ENCODE data around the gene AFG3L2. TPM values are rescaled to one million over a fixed set of nuclear protein-coding genes. Genes with fewer than 3 reads are reported as not detected.

The AFG3L2 gene
- total and polyA plus RNA-seq, 9 of the 15 experiments (the other 6 are each of a cell fraction or from before 2014, with no cell fraction given) = 24.1 to 109 (median 84.0) TPM

DNA sequence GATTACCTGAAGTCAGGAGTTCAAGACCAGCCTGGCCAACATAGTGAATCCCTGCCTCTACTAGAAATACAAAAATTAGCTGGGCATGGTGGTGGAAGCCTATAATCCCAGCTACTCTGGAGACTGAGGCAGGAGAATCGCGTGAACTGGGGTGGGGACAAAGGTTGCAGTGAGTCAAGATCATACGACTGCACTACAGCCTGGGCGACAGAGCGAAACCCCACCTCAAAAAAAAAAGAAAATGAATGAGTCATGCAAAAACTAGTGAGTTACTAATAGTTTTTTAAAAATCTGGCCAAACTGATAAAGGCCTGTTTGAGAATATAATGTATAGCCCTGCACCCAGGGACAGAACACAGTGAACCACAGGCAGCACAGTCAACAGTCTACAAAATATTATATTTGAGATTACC is 17.5 kb downstream of the AFG3L2 start (continued):
- TF ChIP-seq, protein P1, sequence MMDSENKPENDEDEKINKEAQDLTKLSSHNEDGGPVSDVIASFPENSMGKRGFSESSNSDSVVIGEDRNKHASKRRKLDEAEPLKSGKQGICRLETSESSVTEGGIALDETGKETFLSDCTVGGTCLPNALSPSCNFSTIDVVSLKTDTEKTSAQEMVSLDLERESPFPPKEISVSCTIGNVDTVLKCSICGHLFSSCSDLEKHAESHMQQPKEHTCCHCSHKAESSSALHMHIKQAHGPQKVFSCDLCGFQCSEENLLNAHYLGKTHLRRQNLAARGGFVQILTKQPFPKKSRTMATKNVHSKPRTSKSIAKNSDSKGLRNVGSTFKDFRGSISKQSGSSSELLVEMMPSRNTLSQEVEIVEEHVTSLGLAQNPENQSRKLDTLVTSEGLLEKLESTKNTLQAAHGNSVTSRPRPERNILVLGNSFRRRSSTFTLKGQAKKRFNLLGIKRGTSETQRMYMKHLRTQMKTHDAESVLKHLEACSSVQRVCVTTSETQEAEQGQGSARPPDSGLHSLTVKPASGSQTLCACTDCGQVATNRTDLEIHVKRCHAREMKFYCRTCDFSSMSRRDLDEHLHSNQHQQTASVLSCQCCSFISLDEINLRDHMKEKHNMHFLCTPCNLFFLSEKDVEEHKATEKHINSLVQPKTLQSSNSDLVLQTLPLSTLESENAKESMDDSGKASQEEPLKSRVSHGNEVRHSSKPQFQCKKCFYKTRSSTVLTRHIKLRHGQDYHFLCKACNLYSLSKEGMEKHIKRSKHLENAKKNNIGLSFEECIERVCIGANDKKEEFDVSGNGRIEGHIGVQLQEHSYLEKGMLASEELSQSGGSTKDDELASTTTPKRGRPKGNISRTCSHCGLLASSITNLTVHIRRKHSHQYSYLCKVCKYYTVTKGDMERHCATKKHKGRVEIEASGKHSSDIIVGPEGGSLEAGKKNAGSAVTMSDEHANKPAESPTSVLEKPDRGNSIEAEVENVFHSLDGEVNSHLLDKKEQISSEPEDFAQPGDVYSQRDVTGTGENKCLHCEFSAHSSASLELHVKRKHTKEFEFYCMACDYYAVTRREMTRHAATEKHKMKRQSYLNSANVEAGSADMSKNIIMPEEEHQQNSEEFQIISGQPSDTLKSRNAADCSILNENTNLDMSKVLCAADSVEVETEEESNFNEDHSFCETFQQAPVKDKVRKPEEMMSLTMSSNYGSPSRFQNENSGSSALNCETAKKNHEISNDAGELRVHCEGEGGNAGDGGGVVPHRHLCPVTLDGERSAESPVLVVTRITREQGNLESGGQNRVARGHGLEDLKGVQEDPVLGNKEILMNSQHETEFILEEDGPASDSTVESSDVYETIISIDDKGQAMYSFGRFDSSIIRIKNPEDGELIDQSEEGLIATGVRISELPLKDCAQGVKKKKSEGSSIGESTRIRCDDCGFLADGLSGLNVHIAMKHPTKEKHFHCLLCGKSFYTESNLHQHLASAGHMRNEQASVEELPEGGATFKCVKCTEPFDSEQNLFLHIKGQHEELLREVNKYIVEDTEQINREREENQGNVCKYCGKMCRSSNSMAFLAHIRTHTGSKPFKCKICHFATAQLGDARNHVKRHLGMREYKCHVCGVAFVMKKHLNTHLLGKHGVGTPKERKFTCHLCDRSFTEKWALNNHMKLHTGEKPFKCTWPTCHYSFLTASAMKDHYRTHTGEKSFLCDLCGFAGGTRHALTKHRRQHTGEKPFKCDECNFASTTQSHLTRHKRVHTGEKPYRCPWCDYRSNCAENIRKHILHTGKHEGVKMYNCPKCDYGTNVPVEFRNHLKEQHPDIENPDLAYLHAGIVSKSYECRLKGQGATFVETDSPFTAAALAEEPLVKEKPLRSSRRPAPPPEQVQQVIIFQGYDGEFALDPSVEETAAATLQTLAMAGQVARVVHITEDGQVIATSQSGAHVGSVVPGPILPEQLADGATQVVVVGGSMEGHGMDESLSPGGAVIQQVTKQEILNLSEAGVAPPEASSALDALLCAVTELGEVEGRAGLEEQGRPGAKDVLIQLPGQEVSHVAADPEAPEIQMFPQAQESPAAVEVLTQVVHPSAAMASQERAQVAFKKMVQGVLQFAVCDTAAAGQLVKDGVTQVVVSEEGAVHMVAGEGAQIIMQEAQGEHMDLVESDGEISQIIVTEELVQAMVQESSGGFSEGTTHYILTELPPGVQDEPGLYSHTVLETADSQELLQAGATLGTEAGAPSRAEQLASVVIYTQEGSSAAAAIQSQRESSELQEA (IDR thresholded peaks at IDR 0.05; ENCODE audit: low read depth) = no peak
- TF ChIP-seq KDM1A (IDR thresholded peaks at IDR 0.05) = peak; percentile 66 to 80; a peak in 3 of 4 replicates
- peak; percentile 88 for TF ChIP-seq ZNF316 (IDR thresholded peaks at IDR 0.05)
- TF ChIP-seq CBFA2T2 (conservative IDR thresholded peaks at IDR 0.05) = peak; percentile 63
- no peak for TF ChIP-seq MXD1 (CRISPR knock-in tag; IDR thresholded peaks at IDR 0.05; ENCODE audit: borderline replicate concordance, poor library complexity, severe bottlenecking)
- no peak for TF ChIP-seq SPI1 (IDR thresholded peaks at IDR 0.05; ENCODE audit: borderline replicate concordance, low read depth, low read length)
- TF ChIP-seq XRCC4 (IDR thresholded peaks at IDR 0.05; ENCODE audit: extremely low read depth, insufficient read depth, insufficient read length) = no peak
- TF ChIP-seq SOX6 (IDR thresholded peaks at IDR 0.05) = peak; percentile 24; the same call in 1 of the 2 replicates
- no peak for TF ChIP-seq ZZZ3 (IDR thresholded peaks at IDR 0.05)
- peak; percentile 53; the same call in 1 of the 2 replicates for TF ChIP-seq HSF4 (CRISPR knock-in tag; IDR thresholded peaks at IDR 0.05; ENCODE audit: borderline replicate concordance)
- TF ChIP-seq BRD9 (IDR thresholded peaks at IDR 0.05; ENCODE audit: low read depth, partially characterized antibody) = no peak
- TF ChIP-seq MLX (CRISPR knock-in tag; conservative IDR thresholded peaks at IDR 0.05) = no peak
- no peak for TF ChIP-seq ZNF717 (CRISPR knock-in tag; IDR thresholded peaks at IDR 0.05)
- no peak for TF ChIP-seq EHMT2 (IDR thresholded peaks at IDR 0.05)
- TF ChIP-seq RREB1 (CRISPR knock-in tag; IDR thresholded peaks at IDR 0.05) = no peak
